ENCODE results near the gene NR4A1.
"Not testable (repeated sequence)": the region's sequence is repeated elsewhere in the genome, so short reads cannot be mapped to it uniquely, and the experiment has no call there.

The NR4A1 gene

DNA sequence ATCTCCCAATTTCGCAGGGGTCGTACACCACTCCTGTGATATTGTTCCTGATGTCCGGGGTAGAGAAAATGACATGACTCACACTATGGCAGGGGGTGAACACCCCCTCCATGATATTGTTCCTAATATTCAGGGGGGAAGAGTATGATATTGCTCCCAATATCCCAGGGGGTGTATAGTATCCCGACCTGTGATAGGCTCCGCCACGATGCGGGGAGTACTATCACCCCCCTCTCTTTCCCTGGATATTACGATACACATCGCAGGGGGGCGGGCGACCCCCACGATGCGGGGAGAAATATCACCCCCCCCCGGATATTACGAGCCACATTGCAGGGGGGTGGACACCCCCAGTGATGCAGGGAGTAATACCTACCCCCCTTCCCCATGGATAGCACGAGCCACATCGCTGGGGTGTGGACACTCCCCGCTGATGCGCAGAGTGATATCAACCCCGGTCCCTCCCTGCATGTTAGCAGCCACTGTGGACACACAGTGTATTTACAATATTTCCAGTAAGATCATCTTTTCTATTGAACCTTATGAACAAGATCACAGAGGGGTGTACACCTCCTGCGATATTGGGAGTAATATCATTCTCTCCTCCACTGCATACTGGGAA, 45.9 kb downstream of the NR4A1 start:
- DNase-seq (ENCODE audit: low read depth), result no peak

DNA sequence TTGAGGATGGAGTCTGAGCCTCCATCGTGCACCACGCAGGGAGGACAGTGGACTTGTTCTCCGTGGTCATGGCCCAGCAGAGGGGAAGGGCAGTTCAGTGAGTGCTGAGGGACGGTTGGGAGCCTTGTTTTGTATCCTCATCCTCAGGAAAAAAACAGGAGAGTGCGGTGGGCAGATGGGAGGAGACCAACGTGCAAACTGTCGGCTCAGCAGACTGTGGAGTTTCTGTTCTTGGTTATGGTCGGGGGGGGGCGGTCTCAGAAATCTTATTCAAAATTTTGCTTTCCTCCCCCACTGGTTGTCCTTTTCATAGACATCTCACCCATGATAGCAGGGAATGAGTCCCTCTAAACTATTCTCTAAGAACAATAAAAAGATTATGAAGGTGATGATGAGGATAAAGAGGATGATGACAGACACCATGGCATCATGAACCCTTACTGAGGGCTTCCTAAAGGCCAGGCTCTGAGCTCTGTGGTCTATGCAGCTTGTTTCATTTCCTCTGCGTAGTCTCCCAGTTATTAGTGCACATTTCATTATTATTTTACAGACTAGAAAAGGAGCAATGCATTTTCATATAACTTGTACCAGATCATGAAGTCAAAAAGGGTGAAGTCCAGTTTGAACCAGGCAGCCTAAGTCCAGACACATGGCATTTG, 53.3 kb downstream of the NR4A1 start:
- not testable (repeated sequence) for DNase-seq (ENCODE audit: low read depth)

All from stimulated activated CD8-positive, alpha-beta memory T cell treated with anti-CD3 and anti-CD28 coated beads, Interleukin-12 subunit alpha, Interleukin-12 subunit beta, amount 100 ng/mL, for 1 hour (primary cell).